K562 (cell line): ENCODE data around the gene KCND3. TPM values are rescaled to one million over a fixed set of nuclear protein-coding genes. Genes with fewer than 3 reads are reported as not detected.

Source experiments
- ATAC-seq: fragments of 200-7000 bp; cut with Tn5 transposase; 3 replicates; pipeline ENCODE4 v1.9.1; 2020; ENCODE audit warnings: moderate library complexity
- BruUV-seq: library from RNA; stranded (reverse); fragments of 400-500 nt; replicated peaks from 2 replicates; lab custom pipeline; 2021; lab: Mats Ljungman, UMichigan
- CTCF ChIA-PET: fragments of 300-600 bp; formaldehyde crosslinking; extraction: SDS; loops from one replicate; lab custom pipeline; 2021; ENCODE audit warnings: low intra/inter-chr PET ratio; lab: Yijun Ruan, JAX
- POLR2A ChIA-PET: fragments of 300-600, 350-650 bp; sonication (Branson Sonifier 250); formaldehyde crosslinking; extraction: SDS; loops from one replicate; lab custom pipeline; 2021; ENCODE audit warnings: antibody characterized with exemption, inconsistent platforms; lab: Yijun Ruan, JAX
- DNase-seq, 4 experiments: peaks; one replicate each; pipeline versions ENCODE4 v3.0.0 to v3.0.0-alpha.2; 2011 to 2018; ENCODE audit warnings: low spot score in 3 of 4, mixed read lengths in 3 of 4; ENCODE audit errors: extremely low read depth in 1 of 4
- FAIRE-seq: peaks from 2 replicates; lab custom pipeline; 2011; peaks lifted over from hg19 to GRCh38; lab: Jason Lieb, UNC
- H2AFZ ChIP-seq: 2 replicates; pipeline ENCODE4 v1.6.0; 2011; ENCODE audit warnings: low read depth, low read length, control low read depth, inconsistent platforms
- H3K27ac ChIP-seq: fragments of 200-600 bp; 3 replicates; pipeline ENCODE4 v1.8.0; 2011; ENCODE audit warnings: low read depth, mild to moderate bottlenecking, control low read depth, inconsistent platforms, low read length, moderate library complexity, mixed read lengths; ENCODE audit errors: extremely low read depth
- H3K27me3 ChIP-seq, 2 experiments: fragments of 300-600 bp in 1 of 2; 2 replicates in 1 of 2; 3 replicates in 1 of 2; pipeline versions ENCODE4 v1.6.0 to v1.8.0; 2011; ENCODE audit warnings: inconsistent platforms in 2 of 2, low read length in 2 of 2, mild to moderate bottlenecking in 1 of 2, mixed read lengths in 1 of 2, moderate library complexity in 1 of 2; ENCODE audit not compliant: control insufficient read depth in 2 of 2, insufficient read depth in 2 of 2
- H3K36me3 ChIP-seq: fragments of 300-600 bp; 3 replicates; pipeline ENCODE4 v1.8.0; 2011; ENCODE audit warnings: mild to moderate bottlenecking, low read length, inconsistent platforms; ENCODE audit not compliant: control insufficient read depth, insufficient read depth
- H3K4me1 ChIP-seq, 2 experiments: fragments of 200-600 bp in 1 of 2; replicated peaks in 1 of 2; 2 replicates in 1 of 2; 3 replicates in 1 of 2; pipeline versions ENCODE4 v1.5.1 to v1.8.0; 2011; ENCODE audit warnings: inconsistent platforms in 2 of 2, low read length in 2 of 2, mild to moderate bottlenecking in 1 of 2, mixed read lengths in 1 of 2, moderate library complexity in 1 of 2; ENCODE audit not compliant: control insufficient read depth in 2 of 2, insufficient read depth in 2 of 2
- H3K4me2 ChIP-seq: 2 replicates; pipeline ENCODE4 v1.6.1; 2011; ENCODE audit warnings: low read length, control low read depth, inconsistent platforms, mixed read lengths; ENCODE audit not compliant: insufficient read depth
- H3K4me3 ChIP-seq: fragments of 200-600 bp; sonication (generic), shearing (Covaris generic); 2 replicates; pipeline ENCODE4 v1.5.1; 2016; ENCODE audit warnings: control low read depth, inconsistent platforms
- H3K79me2 ChIP-seq: fragments of 200-600 bp; 3 replicates; pipeline ENCODE4 v1.8.0; 2011; ENCODE audit warnings: low read length, inconsistent platforms; ENCODE audit not compliant: control insufficient read depth, insufficient read depth
- H3K9ac ChIP-seq, 2 experiments: 2 replicates each; pipeline versions ENCODE4 v1.6.0 to v1.6.1; 2011; ENCODE audit warnings: low read depth in 2 of 2, low read length in 2 of 2, control low read depth in 1 of 2, inconsistent platforms in 1 of 2, mild to moderate bottlenecking in 1 of 2, mixed read lengths in 1 of 2; ENCODE audit not compliant: insufficient read depth in 1 of 2
- H3K9me1 ChIP-seq: one replicate; pipeline ENCODE4 v1.6.0; 2011; ENCODE audit warnings: inconsistent platforms, mild to moderate bottlenecking, low read length, moderate library complexity; ENCODE audit not compliant: control insufficient read depth, insufficient read depth
- H3K9me3 ChIP-seq: replicated peaks from 2 replicates; pipeline ENCODE4 v1.5.1; 2011; ENCODE audit warnings: low read depth, low read length, inconsistent platforms; ENCODE audit not compliant: control insufficient read depth, insufficient read depth
- H4K20me1 ChIP-seq: replicated peaks from 2 replicates; pipeline ENCODE4 v1.6.1; 2011; ENCODE audit warnings: low read length, inconsistent platforms, mixed read lengths; ENCODE audit not compliant: control insufficient read depth, insufficient read depth
- BHLHE40 ChIP-seq: IDR thresholded peaks from 2 replicates; pipeline ENCODE4 v1.6.1; 2011; ENCODE audit warnings: low read length, improper control_type of control experiment
- NFIC ChIP-seq: fragments of 450-650 bp; IDR thresholded peaks from 2 replicates; pipeline ENCODE4 v1.6.1; 2017; ENCODE audit warnings: mild to moderate bottlenecking, inconsistent platforms
- SOX6 ChIP-seq: fragments of 450-650 bp; IDR thresholded peaks from 2 replicates; pipeline ENCODE4 v1.6.1; 2014; ENCODE audit warnings: mild to moderate bottlenecking
- WHSC1 ChIP-seq: IDR thresholded peaks from one replicate; pipeline ENCODE4 v1.6.1; 2012; ENCODE audit warnings: low read length, control low read depth, inconsistent platforms
- ZNF175 ChIP-seq: fragments of 200-800 bp; sonication (Bioruptor generic); IDR thresholded peaks from 2 replicates; pipeline ENCODE4 v1.6.1; 2016; ENCODE audit warnings: low read depth, mild to moderate bottlenecking, missing genetic modification characterization, missing compliant biosample characterization
- ZNF707 ChIP-seq: fragments of 250-450 bp; sonication (Bioruptor Pico); conservative IDR thresholded peaks from 2 replicates; pipeline ENCODE4 v1.8.0; 2022; ENCODE audit warnings: inconsistent platforms, mild to moderate bottlenecking, moderate library complexity
- WGBS: fragments of 100-300 bp; shearing (Covaris generic); methylation state at CpG from one replicate; pipeline ENCODE4 v1.1.6; 2016; ENCODE audit warnings: low coverage, mixed read lengths; ENCODE audit not compliant: insufficient coverage; ENCODE audit errors: missing lambda C conversion rate; 5-methylcytosine and 5-hydroxymethylcytosine counted together
- in situ Hi-C: fragments of 300-500 bp; cut with MboI; formaldehyde crosslinking; loops from 4 replicates; pipeline ENCODE4 v1.15.0; 2018; ENCODE audit warnings: inconsistent platforms, mixed read lengths
- intact Hi-C: fragments of 100-400 bp; cut with micrococcal nuclease; formaldehyde crosslinking; loops from 2 replicates; pipeline ENCODE4 v1.14.2; 2022
- polyA plus RNA-seq, 8 experiments: library from polyadenylated mRNA; depleted of rRNA in 4 of 8; stranded (reverse) in 5 of 8; unstranded in 3 of 8; fragments of >200 nt; fragmentation: Nextera tagmentation in 2 of 8; fragmentation: Illumina TruSeq in 1 of 8; extraction: Ambion mirVana in 2 of 8; extraction: Trizol in 1 of 8; gene quantifications; 2 replicates each; pipeline versions ENCODE4 v1.2.1 to v1.2.3, GENCODE V29; 2011 to 2014; ENCODE audit warnings: inconsistent platforms in 1 of 8, missing spikeins in 1 of 8
- total RNA-seq, 7 experiments: library from RNA; depleted of rRNA in 6 of 7; stranded (reverse); fragments of >200 nt in 6 of 7; fragmentation: Illumina TruSeq in 2 of 7; extraction: Trizol in 2 of 7; gene quantifications; 2 replicates each; pipeline versions ENCODE4 v1.2.1 to v1.2.3, GENCODE V29; 2011 to 2021; ENCODE audit warnings: low replicate concordance in 1 of 7
- TF ChIP-seq, protein P1 (sequence below): fragments of 250-450 bp; sonication (Bioruptor Pico); IDR thresholded peaks from 2 replicates; pipeline ENCODE4 v1.4.0; 2020; ENCODE audit warnings: mild to moderate bottlenecking, moderate library complexity
- TF ChIP-seq, protein P2 (sequence below): sonication (generic); formaldehyde crosslinking; IDR thresholded peaks from 2 replicates; pipeline ENCODE4 v1.8.0; 2022; ENCODE audit warnings: mild to moderate bottlenecking, low read depth, missing genetic modification reagents
- TF ChIP-seq, protein P3 (sequence below): fragments of 250-450 bp; sonication (Bioruptor Pico); IDR thresholded peaks from 2 replicates; pipeline ENCODE4 v1.4.0; 2020; ENCODE audit warnings: mild to moderate bottlenecking, moderate library complexity, borderline replicate concordance
- TF ChIP-seq, protein P4 (sequence below): IDR thresholded peaks from 2 replicates; pipeline ENCODE4 v1.6.1; 2011; ENCODE audit warnings: borderline replicate concordance, low read depth, mild to moderate bottlenecking, moderate library complexity, low read length; ENCODE audit not compliant: insufficient read depth, poor library complexity, severe bottlenecking

Gene KCND3
- total and polyA plus RNA-seq, 9 of the 15 experiments (the other 6 are each of a cell fraction or from before 2014, with no cell fraction given) = not detected

DNA sequence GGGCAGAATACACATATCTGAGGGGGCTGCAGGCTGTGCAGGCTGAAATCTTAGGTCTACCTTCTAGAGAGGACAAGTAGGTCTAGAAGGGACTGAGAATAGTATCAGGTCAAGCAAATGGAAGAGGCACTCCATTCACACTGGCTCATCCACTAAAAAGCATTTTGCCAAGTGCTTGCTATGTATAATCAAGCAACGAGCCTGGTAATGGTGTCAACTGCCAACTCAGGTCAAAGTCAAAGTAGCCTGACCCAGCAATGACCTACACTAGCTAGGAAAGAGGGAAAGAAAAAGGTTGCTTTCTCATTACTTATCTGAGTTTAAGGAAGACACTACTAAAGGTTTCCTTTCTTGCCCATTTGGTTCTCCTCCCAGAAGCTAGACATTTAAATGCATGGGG, 10.8 kb downstream of the KCND3 start (continued):
- TF ChIP-seq, protein P1, sequence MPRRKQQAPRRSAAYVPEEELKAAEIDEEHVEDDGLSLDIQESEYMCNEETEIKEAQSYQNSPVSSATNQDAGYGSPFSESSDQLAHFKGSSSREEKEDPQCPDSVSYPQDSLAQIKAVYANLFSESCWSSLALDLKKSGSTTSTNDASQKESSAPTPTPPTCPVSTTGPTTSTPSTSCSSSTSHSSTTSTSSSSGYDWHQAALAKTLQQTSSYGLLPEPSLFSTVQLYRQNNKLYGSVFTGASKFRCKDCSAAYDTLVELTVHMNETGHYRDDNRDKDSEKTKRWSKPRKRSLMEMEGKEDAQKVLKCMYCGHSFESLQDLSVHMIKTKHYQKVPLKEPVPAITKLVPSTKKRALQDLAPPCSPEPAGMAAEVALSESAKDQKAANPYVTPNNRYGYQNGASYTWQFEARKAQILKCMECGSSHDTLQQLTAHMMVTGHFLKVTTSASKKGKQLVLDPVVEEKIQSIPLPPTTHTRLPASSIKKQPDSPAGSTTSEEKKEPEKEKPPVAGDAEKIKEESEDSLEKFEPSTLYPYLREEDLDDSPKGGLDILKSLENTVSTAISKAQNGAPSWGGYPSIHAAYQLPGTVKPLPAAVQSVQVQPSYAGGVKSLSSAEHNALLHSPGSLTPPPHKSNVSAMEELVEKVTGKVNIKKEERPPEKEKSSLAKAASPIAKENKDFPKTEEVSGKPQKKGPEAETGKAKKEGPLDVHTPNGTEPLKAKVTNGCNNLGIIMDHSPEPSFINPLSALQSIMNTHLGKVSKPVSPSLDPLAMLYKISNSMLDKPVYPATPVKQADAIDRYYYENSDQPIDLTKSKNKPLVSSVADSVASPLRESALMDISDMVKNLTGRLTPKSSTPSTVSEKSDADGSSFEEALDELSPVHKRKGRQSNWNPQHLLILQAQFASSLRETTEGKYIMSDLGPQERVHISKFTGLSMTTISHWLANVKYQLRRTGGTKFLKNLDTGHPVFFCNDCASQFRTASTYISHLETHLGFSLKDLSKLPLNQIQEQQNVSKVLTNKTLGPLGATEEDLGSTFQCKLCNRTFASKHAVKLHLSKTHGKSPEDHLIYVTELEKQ (CRISPR knock-in tag) = no peak

DNA sequence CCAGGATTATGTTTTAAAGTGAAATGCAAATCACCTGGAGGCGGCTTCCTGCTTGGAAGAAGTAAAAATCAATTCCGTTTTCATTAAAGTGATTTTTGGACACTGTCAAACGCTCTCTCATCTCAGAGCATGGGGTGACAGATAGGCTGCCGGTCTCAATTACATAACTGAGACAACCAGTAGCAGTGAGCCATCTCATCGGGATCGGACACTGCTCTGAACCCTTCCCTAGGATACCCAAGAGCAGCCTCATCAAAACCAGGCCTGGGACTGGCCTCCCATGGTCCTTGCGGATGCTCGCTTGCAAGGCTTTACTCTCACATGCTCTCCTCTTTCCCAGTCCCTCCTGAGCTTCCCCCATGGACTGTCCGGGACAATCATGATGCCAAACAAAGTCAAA, 12.1 kb downstream of the KCND3 start:
- no peak for DNase-seq
- WGBS = 1% methylated on average over 9 of the region's 9 CpGs
- Histone ChIP-seq H3K4me1 (peaks cover 0 to 4% of the 10 kb centered on the region in 2 experiments; a peak in 1 of 5 replicates), H4K20me1 (no peaks in the 10 kb centered on the region; the same call in 1 of the 2 replicates), H3K79me2 (no peaks in the 10 kb centered on the region), H3K4me3 (no peak overlapping the region), H3K9ac (no peak overlapping the region), H3K9me3 (no peaks in the 10 kb centered on the region), H3K27me3 (peaks cover 22% of the 10 kb centered on the region in 2 experiments), H2AFZ (no peak overlapping the region), H3K4me2 (no peak overlapping the region), H3K9me1 (no peaks in the 10 kb centered on the region), H3K27ac (no peak overlapping the region), H3K36me3 (no peaks in the 10 kb centered on the region)
- TF ChIP-seq, protein P2, sequence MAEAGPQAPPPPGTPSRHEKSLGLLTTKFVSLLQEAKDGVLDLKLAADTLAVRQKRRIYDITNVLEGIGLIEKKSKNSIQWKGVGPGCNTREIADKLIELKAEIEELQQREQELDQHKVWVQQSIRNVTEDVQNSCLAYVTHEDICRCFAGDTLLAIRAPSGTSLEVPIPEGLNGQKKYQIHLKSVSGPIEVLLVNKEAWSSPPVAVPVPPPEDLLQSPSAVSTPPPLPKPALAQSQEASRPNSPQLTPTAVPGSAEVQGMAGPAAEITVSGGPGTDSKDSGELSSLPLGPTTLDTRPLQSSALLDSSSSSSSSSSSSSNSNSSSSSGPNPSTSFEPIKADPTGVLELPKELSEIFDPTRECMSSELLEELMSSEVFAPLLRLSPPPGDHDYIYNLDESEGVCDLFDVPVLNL (CRISPR knock-in tag) = no peak
- TF ChIP-seq SOX6 (no peak), WHSC1 (no peak), ZNF175 (CRISPR knock-in tag) (no peak), ZNF707 (CRISPR knock-in tag) (no peak), BHLHE40 (no peak), NFIC (no peak)
- TF ChIP-seq, protein P3, sequence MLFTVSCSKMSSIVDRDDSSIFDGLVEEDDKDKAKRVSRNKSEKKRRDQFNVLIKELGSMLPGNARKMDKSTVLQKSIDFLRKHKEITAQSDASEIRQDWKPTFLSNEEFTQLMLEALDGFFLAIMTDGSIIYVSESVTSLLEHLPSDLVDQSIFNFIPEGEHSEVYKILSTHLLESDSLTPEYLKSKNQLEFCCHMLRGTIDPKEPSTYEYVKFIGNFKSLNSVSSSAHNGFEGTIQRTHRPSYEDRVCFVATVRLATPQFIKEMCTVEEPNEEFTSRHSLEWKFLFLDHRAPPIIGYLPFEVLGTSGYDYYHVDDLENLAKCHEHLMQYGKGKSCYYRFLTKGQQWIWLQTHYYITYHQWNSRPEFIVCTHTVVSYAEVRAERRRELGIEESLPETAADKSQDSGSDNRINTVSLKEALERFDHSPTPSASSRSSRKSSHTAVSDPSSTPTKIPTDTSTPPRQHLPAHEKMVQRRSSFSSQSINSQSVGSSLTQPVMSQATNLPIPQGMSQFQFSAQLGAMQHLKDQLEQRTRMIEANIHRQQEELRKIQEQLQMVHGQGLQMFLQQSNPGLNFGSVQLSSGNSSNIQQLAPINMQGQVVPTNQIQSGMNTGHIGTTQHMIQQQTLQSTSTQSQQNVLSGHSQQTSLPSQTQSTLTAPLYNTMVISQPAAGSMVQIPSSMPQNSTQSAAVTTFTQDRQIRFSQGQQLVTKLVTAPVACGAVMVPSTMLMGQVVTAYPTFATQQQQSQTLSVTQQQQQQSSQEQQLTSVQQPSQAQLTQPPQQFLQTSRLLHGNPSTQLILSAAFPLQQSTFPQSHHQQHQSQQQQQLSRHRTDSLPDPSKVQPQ = no peak
- TF ChIP-seq, protein P4, sequence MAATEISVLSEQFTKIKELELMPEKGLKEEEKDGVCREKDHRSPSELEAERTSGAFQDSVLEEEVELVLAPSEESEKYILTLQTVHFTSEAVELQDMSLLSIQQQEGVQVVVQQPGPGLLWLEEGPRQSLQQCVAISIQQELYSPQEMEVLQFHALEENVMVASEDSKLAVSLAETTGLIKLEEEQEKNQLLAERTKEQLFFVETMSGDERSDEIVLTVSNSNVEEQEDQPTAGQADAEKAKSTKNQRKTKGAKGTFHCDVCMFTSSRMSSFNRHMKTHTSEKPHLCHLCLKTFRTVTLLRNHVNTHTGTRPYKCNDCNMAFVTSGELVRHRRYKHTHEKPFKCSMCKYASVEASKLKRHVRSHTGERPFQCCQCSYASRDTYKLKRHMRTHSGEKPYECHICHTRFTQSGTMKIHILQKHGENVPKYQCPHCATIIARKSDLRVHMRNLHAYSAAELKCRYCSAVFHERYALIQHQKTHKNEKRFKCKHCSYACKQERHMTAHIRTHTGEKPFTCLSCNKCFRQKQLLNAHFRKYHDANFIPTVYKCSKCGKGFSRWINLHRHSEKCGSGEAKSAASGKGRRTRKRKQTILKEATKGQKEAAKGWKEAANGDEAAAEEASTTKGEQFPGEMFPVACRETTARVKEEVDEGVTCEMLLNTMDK = no peak
- CTCF ChIA-PET = no interaction called here
- in situ Hi-C loops (no loop called here), intact Hi-C loops (no loop called here)
- ATAC-seq = no peak
- POLR2A ChIA-PET = interaction anchor here (0.6 kb wide), 1 partner anchor 30 kb away, joined by 3 read pairs; no protein-coding TSS in a partner anchor
- no TSS peak for BruUV-seq
- FAIRE-seq = no peak
